ENCODE results near the gene HSPA8. TPM values are rescaled to one million over a fixed set of nuclear protein-coding genes. Genes with fewer than 3 reads are reported as not detected.
"Not testable (repeated sequence)": the region's sequence is repeated elsewhere in the genome, so short reads cannot be mapped to it uniquely, and the experiment has no call there.

HSPA8 gene
- polyA plus RNA-seq (ENCODE audit: insufficient read length) = 1,701 TPM

GRCh38 chr11:123061403-123062157, at the start of gene HSPA8:
Gene HSPA8 (minus strand): TSS chr11:123062136. CDS start chr11:123061324, 812 bp downstream.
- DNase-seq = no peak

GRCh38 chr11:123111465-123111864, 49.5 kb upstream of the HSPA8 start:
- peak; percentile 38 for DNase-seq

GRCh38 chr11:123110397-123110796, 48.5 kb upstream of the HSPA8 start:
- no peak for DNase-seq

- no peak for DNase-seq
Measured at GRCh38 chr11:123107945-123108495, 46.1 kb upstream of the HSPA8 start.

- no peak for DNase-seq
Measured at GRCh38 chr11:123104697-123105096, 42.8 kb upstream of the HSPA8 start.

- DNase-seq = peak; percentile 75
Measured at GRCh38 chr11:123103326-123103980, 41.5 kb upstream of the HSPA8 start.

GRCh38 chr11:123100379-123101085, 38.6 kb upstream of the HSPA8 start:
- peak; percentile 47 for DNase-seq

- peak; percentile 47 for DNase-seq
Measured at GRCh38 chr11:123098990-123099389, 37.1 kb upstream of the HSPA8 start.

GRCh38 chr11:123093739-123094138, 31.8 kb upstream of the HSPA8 start:
- DNase-seq = no peak

- DNase-seq = no peak
Measured at GRCh38 chr11:123091506-123091905, 29.6 kb upstream of the HSPA8 start.

GRCh38 chr11:123090168-123090567, 28.2 kb upstream of the HSPA8 start:
- DNase-seq = not testable (repeated sequence)

- DNase-seq = not testable (repeated sequence)
Measured at GRCh38 chr11:123088896-123089295, 27.0 kb upstream of the HSPA8 start.

- DNase-seq = not testable (repeated sequence)
Measured at GRCh38 chr11:123087657-123088056, 25.7 kb upstream of the HSPA8 start.

- DNase-seq = no peak
Measured at GRCh38 chr11:123086305-123086704, 24.4 kb upstream of the HSPA8 start.

- DNase-seq = no peak
Measured at GRCh38 chr11:123085497-123085896, 23.6 kb upstream of the HSPA8 start.

GRCh38 chr11:123084454-123084853, 22.5 kb upstream of the HSPA8 start:
- DNase-seq = no peak

GRCh38 chr11:123083623-123084029, 21.7 kb upstream of the HSPA8 start:
- DNase-seq = peak; percentile 80

GRCh38 chr11:123082977-123083376, 21.0 kb upstream of the HSPA8 start:
- DNase-seq = no peak

- DNase-seq = no peak
Measured at GRCh38 chr11:123080015-123080414, 18.1 kb upstream of the HSPA8 start.

GRCh38 chr11:123076484-123076883, 14.5 kb upstream of the HSPA8 start:
- DNase-seq = no peak

- no peak for DNase-seq
Measured at GRCh38 chr11:123073343-123074057, 11.6 kb upstream of the HSPA8 start.

- no peak for DNase-seq
Measured at GRCh38 chr11:123072762-123073161, 10.8 kb upstream of the HSPA8 start.
